GM13976 (cell line): Measurements from ENCODE around the gene NHERF1.
A peak's percentile ranks its signal among the peaks of the same experiment; 100 is the strongest.

ENCODE experiments used
- DNase-seq: peaks from one replicate; pipeline ENCODE4 v3.0.0; 2012; ENCODE audit warnings: low spot score
- CTCF ChIP-seq: IDR thresholded peaks from 2 replicates; pipeline ENCODE4 v1.5.1; 2012; ENCODE audit warnings: borderline replicate concordance, mild to moderate bottlenecking; ENCODE audit not compliant: insufficient read depth; ENCODE audit errors: extremely low read depth, missing control alignments, control extremely low read depth
- in situ Hi-C: fragments of 300-500 bp; cut with MboI; formaldehyde crosslinking; loops from one replicate; pipeline ENCODE4 v1.12.0; 2022; ENCODE audit warnings: low sequenced_read_pairs, mixed read lengths, inconsistent platforms; ENCODE audit not compliant: unreplicated experiment

The NHERF1 gene

GRCh38 chr17:74738051-74738996, 10.1 kb upstream of the NHERF1 start:
- DNase-seq: peak; percentile 90
- in situ Hi-C loops: no loop called here
- no peak for TF ChIP-seq CTCF

- DNase-seq: peak; percentile 5
- no peak for TF ChIP-seq CTCF
- in situ Hi-C loops: no loop called here
Measured at GRCh38 chr17:74739227-74739831, 9.1 kb upstream of the NHERF1 start.

GRCh38 chr17:74740173-74740572, 8.3 kb upstream of the NHERF1 start:
- DNase-seq: peak; percentile 12
- in situ Hi-C loops: no loop called here
- no peak for TF ChIP-seq CTCF

GRCh38 chr17:74740641-74741387, 7.6 kb upstream of the NHERF1 start:
- no peak for TF ChIP-seq CTCF
- in situ Hi-C loops: no loop called here
- DNase-seq: no peak

GRCh38 chr17:74742153-74742515, 6.3 kb upstream of the NHERF1 start:
- in situ Hi-C loops: no loop called here
- no peak for TF ChIP-seq CTCF
- peak; percentile 67 for DNase-seq

- TF ChIP-seq CTCF: no peak
- DNase-seq: no peak
- in situ Hi-C loops: no loop called here
Measured at GRCh38 chr17:74742978-74743545, 5.4 kb upstream of the NHERF1 start.
